Neural cell (in vitro differentiated cells): ENCODE results near the gene RRBP1. TPM values are rescaled to one million over a fixed set of nuclear protein-coding genes. Genes with fewer than 3 reads are reported as not detected.

Experiments
- H2AFZ ChIP-seq: fragments of 200-600, 300-800 bp; sonication (generic), shearing (Covaris generic); 2 replicates; pipeline ENCODE4 v1.6.0; 2014; ENCODE audit warnings: low read depth, mild to moderate bottlenecking, antibody characterized with exemption, low read length, moderate library complexity
- H3F3A ChIP-seq: fragments of 200-600 bp; shearing (Covaris generic); 2 replicates; pipeline ENCODE4 v1.6.1; 2016; ENCODE audit warnings: mild to moderate bottlenecking, moderate library complexity, mixed read lengths, antibody characterized with exemption, low read length; ENCODE audit not compliant: insufficient read depth, poor library complexity, severe bottlenecking
- H3K27ac ChIP-seq: fragments of 200-600, 300-800 bp; sonication (generic), shearing (Covaris generic); 2 replicates; pipeline ENCODE4 v1.5.1; 2014; ENCODE audit warnings: mild to moderate bottlenecking, low read length, moderate library complexity
- H3K27me3 ChIP-seq: fragments of 300-800, 200-600 bp; sonication (generic), shearing (Covaris generic); 2 replicates; pipeline ENCODE4 v1.6.0; 2014; ENCODE audit warnings: mild to moderate bottlenecking, low read depth, low read length, moderate library complexity; ENCODE audit not compliant: insufficient read depth
- H3K36me3 ChIP-seq: fragments of 300-800, 200-600 bp; sonication (generic), shearing (Covaris generic); 2 replicates; pipeline ENCODE4 v1.5.1; 2014; ENCODE audit warnings: mild to moderate bottlenecking, antibody characterized with exemption, low read length, moderate library complexity; ENCODE audit not compliant: insufficient read depth
- H3K4me2 ChIP-seq: fragments of 300-800, 200-600 bp; sonication (generic), shearing (Covaris generic); 2 replicates; pipeline ENCODE4 v1.6.0; 2014; ENCODE audit warnings: mild to moderate bottlenecking, low read length
- H3K4me3 ChIP-seq: fragments of 300-800, 200-600 bp; sonication (generic), shearing (Covaris generic); 2 replicates; pipeline ENCODE4 v1.5.1; 2014; ENCODE audit warnings: mild to moderate bottlenecking, low read length, moderate library complexity
- H3K79me2 ChIP-seq: fragments of 200-600 bp; shearing (Covaris generic); replicated peaks from 2 replicates; pipeline ENCODE4 v1.6.0; 2014; ENCODE audit warnings: mild to moderate bottlenecking, low read length, moderate library complexity; ENCODE audit not compliant: insufficient read depth
- H3K9ac ChIP-seq: fragments of 300-800, 200-600 bp; sonication (generic), shearing (Covaris generic); 2 replicates; pipeline ENCODE4 v1.6.1; 2016; ENCODE audit warnings: mild to moderate bottlenecking, low read length, mixed read lengths
- H3K9me2 ChIP-seq: fragments of 200-600 bp; shearing (Covaris generic); 2 replicates; pipeline ENCODE4 v1.6.1; 2016; ENCODE audit warnings: mild to moderate bottlenecking, low read length, mixed read lengths; ENCODE audit not compliant: insufficient read depth
- H3K9me3 ChIP-seq: fragments of 200-600, 300-800 bp; sonication (generic), shearing (Covaris generic); 2 replicates; pipeline ENCODE4 v1.6.1; 2016; ENCODE audit warnings: mild to moderate bottlenecking, mixed run types, low read length, moderate library complexity, mixed read lengths
- H4K20me1 ChIP-seq: fragments of 200-600 bp; shearing (Covaris generic); 2 replicates; pipeline ENCODE4 v1.6.1; 2016; ENCODE audit warnings: mild to moderate bottlenecking, mixed run types; ENCODE audit not compliant: insufficient read depth
- CTCF ChIP-seq: fragments of 450-650 bp; IDR thresholded peaks from 2 replicates; pipeline ENCODE4 v1.5.1; 2014; ENCODE audit warnings: antibody characterized with exemption, mild to moderate bottlenecking, moderate library complexity; ENCODE audit not compliant: poor library complexity, severe bottlenecking
- EZH2 ChIP-seq: fragments of 200-600, 300-800 bp; shearing (Covaris generic), sonication (generic); IDR thresholded peaks from 2 replicates; pipeline ENCODE4 v1.6.1; 2014; ENCODE audit warnings: antibody characterized with exemption, low read length, borderline replicate concordance, mild to moderate bottlenecking; ENCODE audit not compliant: insufficient read depth, poor library complexity, severe bottlenecking
- MXI1 ChIP-seq: fragments of 450-650 bp; conservative IDR thresholded peaks from 2 replicates; pipeline ENCODE4 v1.6.1; 2014; ENCODE audit warnings: antibody characterized with exemption, mild to moderate bottlenecking; ENCODE audit not compliant: poor library complexity, severe bottlenecking
- POLR2AphosphoS5 ChIP-seq: IDR thresholded peaks from 2 replicates; pipeline ENCODE4 v1.6.1; 2012
- RAD21 ChIP-seq: fragments of 450-650 bp; conservative IDR thresholded peaks from 2 replicates; pipeline ENCODE4 v1.6.1; 2014; ENCODE audit warnings: antibody characterized with exemption, mild to moderate bottlenecking, moderate library complexity
- REST ChIP-seq: IDR thresholded peaks from 2 replicates; pipeline ENCODE4 v1.6.1; 2012; ENCODE audit warnings: borderline replicate concordance
- SMC3 ChIP-seq: fragments of 450-650 bp; conservative IDR thresholded peaks from 2 replicates; pipeline ENCODE4 v1.6.1; 2014; ENCODE audit warnings: antibody characterized with exemption, mild to moderate bottlenecking, moderate library complexity; ENCODE audit not compliant: poor library complexity
- TAF1 ChIP-seq: IDR thresholded peaks from 2 replicates; pipeline ENCODE4 v1.6.1; 2012; ENCODE audit warnings: low read depth
- polyA plus RNA-seq: library from polyadenylated mRNA; depleted of rRNA; stranded (reverse); fragments of >200 nt; gene quantifications from 2 replicates; pipeline ENCODE4 v1.2.3, GENCODE V29; 2014

Gene RRBP1
- polyA plus RNA-seq, 1 donor from 2014 or later = 2.2 TPM

GRCh38 chr20:17658648-17658993 lies 23.4 kb downstream of the RRBP1 start:
- no peaks in the 10 kb centered on the region for H3K9me3 ChIP-seq
- H3K4me2 ChIP-seq = no peak overlapping the region
- H3K9me2 ChIP-seq = no peaks in the 10 kb centered on the region
- no peak overlapping the region for H3K4me3 ChIP-seq
- H3K27me3 ChIP-seq = no peaks in the 10 kb centered on the region
- no peak overlapping the region for H3K9ac ChIP-seq
- no peaks in the 10 kb centered on the region for H4K20me1 ChIP-seq
- no peak overlapping the region for H3K27ac ChIP-seq
- no peak overlapping the region for H2AFZ ChIP-seq
- TF ChIP-seq CTCF (no peak), POLR2AphosphoS5 (no peak), MXI1 (no peak), SMC3 (no peak), REST (no peak), EZH2 (no peak), TAF1 (no peak)
- no peaks in the 10 kb centered on the region for H3F3A ChIP-seq
- H3K36me3 ChIP-seq = no peaks in the 10 kb centered on the region
- H3K79me2 ChIP-seq = no peaks in the 10 kb centered on the region

- Histone ChIP-seq H3K4me2 (no peak overlapping the region), H3F3A (no peaks in the 10 kb centered on the region), H3K36me3 (no peaks in the 10 kb centered on the region), H3K79me2 (no peaks in the 10 kb centered on the region), H3K27ac (no peak overlapping the region), H3K9me2 (no peaks in the 10 kb centered on the region), H3K9me3 (no peaks in the 10 kb centered on the region), H2AFZ (no peak overlapping the region), H4K20me1 (no peaks in the 10 kb centered on the region), H3K9ac (no peak overlapping the region), H3K27me3 (no peaks in the 10 kb centered on the region), H3K4me3 (no peak overlapping the region)
- TF ChIP-seq REST = no peak
- no peak for TF ChIP-seq RAD21
- no peak for TF ChIP-seq POLR2AphosphoS5
- TF ChIP-seq MXI1 = no peak
- TF ChIP-seq CTCF = no peak
Measured at GRCh38 chr20:17657898-17658647, 24.0 kb downstream of the RRBP1 start.
